Measurements from ENCODE around the gene ACIN1.

GRCh38 chr14:23063601-23064000, 31.3 kb downstream of the ACIN1 start:
- TF ChIP-seq JUNB (IDR thresholded peaks at IDR 0.05; ENCODE audit: unreplicated experiment): no peak
- TF ChIP-seq, protein P1, sequence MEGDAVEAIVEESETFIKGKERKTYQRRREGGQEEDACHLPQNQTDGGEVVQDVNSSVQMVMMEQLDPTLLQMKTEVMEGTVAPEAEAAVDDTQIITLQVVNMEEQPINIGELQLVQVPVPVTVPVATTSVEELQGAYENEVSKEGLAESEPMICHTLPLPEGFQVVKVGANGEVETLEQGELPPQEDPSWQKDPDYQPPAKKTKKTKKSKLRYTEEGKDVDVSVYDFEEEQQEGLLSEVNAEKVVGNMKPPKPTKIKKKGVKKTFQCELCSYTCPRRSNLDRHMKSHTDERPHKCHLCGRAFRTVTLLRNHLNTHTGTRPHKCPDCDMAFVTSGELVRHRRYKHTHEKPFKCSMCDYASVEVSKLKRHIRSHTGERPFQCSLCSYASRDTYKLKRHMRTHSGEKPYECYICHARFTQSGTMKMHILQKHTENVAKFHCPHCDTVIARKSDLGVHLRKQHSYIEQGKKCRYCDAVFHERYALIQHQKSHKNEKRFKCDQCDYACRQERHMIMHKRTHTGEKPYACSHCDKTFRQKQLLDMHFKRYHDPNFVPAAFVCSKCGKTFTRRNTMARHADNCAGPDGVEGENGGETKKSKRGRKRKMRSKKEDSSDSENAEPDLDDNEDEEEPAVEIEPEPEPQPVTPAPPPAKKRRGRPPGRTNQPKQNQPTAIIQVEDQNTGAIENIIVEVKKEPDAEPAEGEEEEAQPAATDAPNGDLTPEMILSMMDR (conservative IDR thresholded peaks at IDR 0.05; ENCODE audit: low read depth in 2 of 2): no peak
- no peak for TF ChIP-seq EZH2 (IDR thresholded peaks at IDR 0.05; ENCODE audit: low read depth, unreplicated experiment)
- TF ChIP-seq, protein P2, sequence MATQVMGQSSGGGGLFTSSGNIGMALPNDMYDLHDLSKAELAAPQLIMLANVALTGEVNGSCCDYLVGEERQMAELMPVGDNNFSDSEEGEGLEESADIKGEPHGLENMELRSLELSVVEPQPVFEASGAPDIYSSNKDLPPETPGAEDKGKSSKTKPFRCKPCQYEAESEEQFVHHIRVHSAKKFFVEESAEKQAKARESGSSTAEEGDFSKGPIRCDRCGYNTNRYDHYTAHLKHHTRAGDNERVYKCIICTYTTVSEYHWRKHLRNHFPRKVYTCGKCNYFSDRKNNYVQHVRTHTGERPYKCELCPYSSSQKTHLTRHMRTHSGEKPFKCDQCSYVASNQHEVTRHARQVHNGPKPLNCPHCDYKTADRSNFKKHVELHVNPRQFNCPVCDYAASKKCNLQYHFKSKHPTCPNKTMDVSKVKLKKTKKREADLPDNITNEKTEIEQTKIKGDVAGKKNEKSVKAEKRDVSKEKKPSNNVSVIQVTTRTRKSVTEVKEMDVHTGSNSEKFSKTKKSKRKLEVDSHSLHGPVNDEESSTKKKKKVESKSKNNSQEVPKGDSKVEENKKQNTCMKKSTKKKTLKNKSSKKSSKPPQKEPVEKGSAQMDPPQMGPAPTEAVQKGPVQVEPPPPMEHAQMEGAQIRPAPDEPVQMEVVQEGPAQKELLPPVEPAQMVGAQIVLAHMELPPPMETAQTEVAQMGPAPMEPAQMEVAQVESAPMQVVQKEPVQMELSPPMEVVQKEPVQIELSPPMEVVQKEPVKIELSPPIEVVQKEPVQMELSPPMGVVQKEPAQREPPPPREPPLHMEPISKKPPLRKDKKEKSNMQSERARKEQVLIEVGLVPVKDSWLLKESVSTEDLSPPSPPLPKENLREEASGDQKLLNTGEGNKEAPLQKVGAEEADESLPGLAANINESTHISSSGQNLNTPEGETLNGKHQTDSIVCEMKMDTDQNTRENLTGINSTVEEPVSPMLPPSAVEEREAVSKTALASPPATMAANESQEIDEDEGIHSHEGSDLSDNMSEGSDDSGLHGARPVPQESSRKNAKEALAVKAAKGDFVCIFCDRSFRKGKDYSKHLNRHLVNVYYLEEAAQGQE (IDR thresholded peaks at IDR 0.05; ENCODE audit: unreplicated experiment): no peak
- no peak for TF ChIP-seq STAT1 (IDR thresholded peaks at IDR 0.05; ENCODE audit: unreplicated experiment)
- TF ChIP-seq EZH2phosphoT487 (IDR thresholded peaks at IDR 0.05; ENCODE audit: unreplicated experiment): no peak
- TF ChIP-seq ETS1 (IDR thresholded peaks at IDR 0.05): no peak
- TF ChIP-seq POLR2AphosphoS5 (IDR thresholded peaks at IDR 0.05; ENCODE audit: low read depth): no peak

All from GM23338 (cell line).